Measurements from ENCODE around the gene MSL1. TPM values are rescaled to one million over a fixed set of nuclear protein-coding genes. Genes with fewer than 3 reads are reported as not detected.

MSL1 gene
- total and polyA plus RNA-seq, 2 of the 13 experiments (the other 11 are each of a cell fraction or from before 2014, with no cell fraction given) = 63.8 to 88.5 TPM

- TF ChIP-seq ZNF687 (CRISPR knock-in tag; IDR thresholded peaks at IDR 0.05) (peak; percentile 65), HOXA3 (CRISPR knock-in tag; IDR thresholded peaks at IDR 0.05) (0 out of 2 replicates have a peak, but pooled peaks have one; percentile 0), SOX13 (IDR thresholded peaks at IDR 0.05) (no peak), SOX13 (CRISPR knock-in tag; conservative IDR thresholded peaks at IDR 0.05 in 1 of 2, IDR thresholded peaks at IDR 0.05 in 1 of 2) (peak in 1 of 2 experiments; percentile 41; a peak in 2 of 4 replicates), ZNF713 (CRISPR knock-in tag; IDR thresholded peaks at IDR 0.05) (0 out of 2 replicates have a peak, but pooled peaks have one; percentile 26), ZNF549 (CRISPR knock-in tag; IDR thresholded peaks at IDR 0.05) (no peak), TAF1 (CRISPR knock-in tag; IDR thresholded peaks at IDR 0.05) (peak; percentile 43; the same call in 1 of the 2 replicates), ZNF710 (CRISPR knock-in tag; IDR thresholded peaks at IDR 0.05; ENCODE audit: borderline replicate concordance) (0 out of 2 replicates have a peak, but pooled peaks have one; percentile 47), ZC3H4 (CRISPR knock-in tag; IDR thresholded peaks at IDR 0.05; ENCODE audit: borderline replicate concordance) (0 out of 2 replicates have a peak, but pooled peaks have one; percentile 28), SOX6 (IDR thresholded peaks at IDR 0.05) (no peak), SOX6 (CRISPR knock-in tag; IDR thresholded peaks at IDR 0.05) (peak; percentile 61), TBX3 (IDR thresholded peaks at IDR 0.05; ENCODE audit: borderline replicate concordance) (no peak), SRSF9 (IDR thresholded peaks at IDR 0.05; ENCODE audit: borderline replicate concordance, insufficient read depth, low read depth, low read length, poor library complexity, severe bottlenecking) (no peak), SPEN (CRISPR knock-in tag; IDR thresholded peaks at IDR 0.05; ENCODE audit: low read depth) (peak; percentile 59), ZNF609 (CRISPR knock-in tag; IDR thresholded peaks at IDR 0.05; ENCODE audit: borderline replicate concordance) (peak; percentile 6; the same call in 1 of the 2 replicates), NR2F2 (IDR thresholded peaks at IDR 0.05; ENCODE audit: borderline replicate concordance, low read depth) (0 out of 2 replicates have a peak, but pooled peaks have one; percentile 16)
Measured at GRCh38 chr17:40121181-40122135, at the start of gene MSL1 (continued).
